ENCODE measurements around the gene GTPBP6.
"Not testable (repeated sequence)": the region's sequence is repeated elsewhere in the genome, so short reads cannot be mapped to it uniquely, and the experiment has no call there.

Gene GTPBP6

GRCh38 chrX:331151-331824 lies 12.7 kb upstream of the GTPBP6 start:
- Histone ChIP-seq H4K20me1 (ENCODE audit: insufficient read depth) (no peaks in the 10 kb centered on the region), H3K4me2 (no peak overlapping the region), H3K36me3 (ENCODE audit: insufficient read depth) (no peaks in the 10 kb centered on the region), H3K4me1 (ENCODE audit: low read depth, poor library complexity, severe bottlenecking) (no peaks in the 10 kb centered on the region), H3K4me3 (IDR thresholded peaks at IDR 0.05; ENCODE audit: insufficient read depth, low read depth, low read length) (no peak overlapping the region), H3K9ac (no peak overlapping the region), H2AFZ (ENCODE audit: low read depth) (no peak overlapping the region), H3K79me2 (ENCODE audit: insufficient read depth, low read depth) (no peaks in the 10 kb centered on the region), H3K27ac (no peak overlapping the region), H3K27me3 (ENCODE audit: insufficient read depth, low read depth) (no peaks in the 10 kb centered on the region)
- TF ChIP-seq CTCF (conservative IDR thresholded peaks at IDR 0.05; ENCODE audit: low read depth, low read length): no peak

DNA sequence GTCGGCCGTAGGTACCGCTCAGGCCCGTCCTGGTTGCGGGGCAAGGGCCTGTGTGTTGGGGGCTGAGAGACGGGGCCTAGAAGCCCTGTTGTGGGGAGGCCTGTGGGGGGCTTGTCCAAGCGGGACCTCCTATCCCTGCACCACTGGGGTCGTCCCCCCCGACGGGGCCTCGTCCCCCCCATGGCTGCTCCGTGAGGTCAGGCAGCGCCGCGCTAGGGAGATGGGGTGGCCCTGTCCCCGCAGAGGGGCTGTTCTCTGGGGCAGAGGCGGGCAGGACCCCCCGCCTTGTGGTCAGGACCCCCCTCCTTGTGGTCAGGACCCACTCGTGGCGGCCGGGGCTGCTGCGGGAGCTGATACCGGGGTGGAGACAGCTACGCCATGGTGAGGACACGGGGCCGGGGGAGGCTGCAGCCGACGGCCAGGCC lies 12.1 kb upstream of the GTPBP6 start:
- Histone ChIP-seq H3K9ac (no peak overlapping the region), H3K27me3 (ENCODE audit: insufficient read depth, low read depth) (no peaks in the 10 kb centered on the region), H3K36me3 (ENCODE audit: insufficient read depth) (no peaks in the 10 kb centered on the region), H3K4me2 (no peak overlapping the region), H3K27ac (no peak overlapping the region), H3K4me3 (IDR thresholded peaks at IDR 0.05; ENCODE audit: insufficient read depth, low read depth, low read length) (no peak overlapping the region), H2AFZ (ENCODE audit: low read depth) (no peak overlapping the region), H3K4me1 (ENCODE audit: low read depth, poor library complexity, severe bottlenecking) (no peaks in the 10 kb centered on the region), H3K79me2 (ENCODE audit: insufficient read depth, low read depth) (no peaks in the 10 kb centered on the region), H4K20me1 (ENCODE audit: insufficient read depth) (no peaks in the 10 kb centered on the region)
- no peak for TF ChIP-seq CTCF (conservative IDR thresholded peaks at IDR 0.05; ENCODE audit: low read depth, low read length)

- not testable (repeated sequence) for H3K9ac ChIP-seq; H3K4me2 ChIP-seq; H2AFZ ChIP-seq (ENCODE audit: low read depth); H4K20me1 ChIP-seq (ENCODE audit: insufficient read depth); H3K79me2 ChIP-seq (ENCODE audit: insufficient read depth, low read depth); H3K27ac ChIP-seq; H3K27me3 ChIP-seq (ENCODE audit: insufficient read depth, low read depth); H3K4me1 ChIP-seq (ENCODE audit: low read depth, poor library complexity, severe bottlenecking); H3K36me3 ChIP-seq (ENCODE audit: insufficient read depth); H3K4me3 ChIP-seq (IDR thresholded peaks at IDR 0.05; ENCODE audit: insufficient read depth, low read depth, low read length)
These were observed 11.6 kb upstream of the GTPBP6 start for GRCh38 chrX:330141-330725.

- no peaks in the 10 kb centered on the region for H3K4me1 ChIP-seq (ENCODE audit: low read depth, poor library complexity, severe bottlenecking)
- H3K9ac ChIP-seq: no peak overlapping the region
- H3K27me3 ChIP-seq (ENCODE audit: insufficient read depth, low read depth): no peaks in the 10 kb centered on the region
- H4K20me1 ChIP-seq (ENCODE audit: insufficient read depth): no peaks in the 10 kb centered on the region
- H3K36me3 ChIP-seq (ENCODE audit: insufficient read depth): no peaks in the 10 kb centered on the region
- H3K4me3 ChIP-seq (IDR thresholded peaks at IDR 0.05; ENCODE audit: insufficient read depth, low read depth, low read length): no peak overlapping the region
- no peak overlapping the region for H3K27ac ChIP-seq
- no peak overlapping the region for H2AFZ ChIP-seq (ENCODE audit: low read depth)
- no peaks in the 10 kb centered on the region for H3K79me2 ChIP-seq (ENCODE audit: insufficient read depth, low read depth)
- TF ChIP-seq CTCF (conservative IDR thresholded peaks at IDR 0.05; ENCODE audit: low read depth, low read length): no peak
- no peak overlapping the region for H3K4me2 ChIP-seq
These were observed 10.8 kb upstream of the GTPBP6 start for GRCh38 chrX:329291-329910.

GRCh38 chrX:327660-328126 lies 9.1 kb upstream of the GTPBP6 start:
- Histone ChIP-seq H3K27ac (no peak overlapping the region), H3K4me3 (IDR thresholded peaks at IDR 0.05; ENCODE audit: insufficient read depth, low read depth, low read length) (no peak overlapping the region), H3K4me1 (ENCODE audit: low read depth, poor library complexity, severe bottlenecking) (no peaks in the 10 kb centered on the region), H3K79me2 (ENCODE audit: insufficient read depth, low read depth) (no peaks in the 10 kb centered on the region), H4K20me1 (ENCODE audit: insufficient read depth) (no peaks in the 10 kb centered on the region), H3K36me3 (ENCODE audit: insufficient read depth) (no peaks in the 10 kb centered on the region), H2AFZ (ENCODE audit: low read depth) (no peak overlapping the region), H3K4me2 (no peak overlapping the region), H3K9ac (no peak overlapping the region), H3K27me3 (ENCODE audit: insufficient read depth, low read depth) (no peaks in the 10 kb centered on the region)
- no peak for TF ChIP-seq CTCF (conservative IDR thresholded peaks at IDR 0.05; ENCODE audit: low read depth, low read length)

DNA sequence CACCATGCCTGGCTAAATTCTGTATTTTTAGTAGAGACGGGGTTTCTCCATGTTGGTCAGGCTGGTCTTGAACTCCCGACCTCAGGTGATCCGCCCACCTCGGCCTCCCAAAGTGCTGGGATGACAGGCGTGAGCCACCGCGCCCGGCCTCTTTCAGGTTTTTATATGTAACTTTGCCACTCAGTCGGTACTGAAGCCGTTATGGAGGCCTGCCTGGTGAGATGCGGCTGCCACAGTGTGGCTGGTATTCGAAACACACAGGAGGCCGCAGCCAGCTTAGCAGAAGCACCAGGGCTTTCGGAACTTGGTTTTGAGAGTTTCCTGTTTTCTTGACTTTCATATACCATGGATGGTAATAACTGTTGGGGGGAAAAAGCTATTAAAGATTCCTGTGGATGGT lies 6.1 kb upstream of the GTPBP6 start:
- H2AFZ ChIP-seq (ENCODE audit: low read depth); H3K9ac ChIP-seq; H4K20me1 ChIP-seq (ENCODE audit: insufficient read depth); H3K27me3 ChIP-seq (ENCODE audit: insufficient read depth, low read depth); H3K4me2 ChIP-seq; H3K27ac ChIP-seq; H3K36me3 ChIP-seq (ENCODE audit: insufficient read depth); H3K4me1 ChIP-seq (ENCODE audit: low read depth, poor library complexity, severe bottlenecking); H3K4me3 ChIP-seq (IDR thresholded peaks at IDR 0.05; ENCODE audit: insufficient read depth, low read depth, low read length); H3K79me2 ChIP-seq (ENCODE audit: insufficient read depth, low read depth): not testable (repeated sequence)
